Measurements from ENCODE around the gene FAAP20.

DNA sequence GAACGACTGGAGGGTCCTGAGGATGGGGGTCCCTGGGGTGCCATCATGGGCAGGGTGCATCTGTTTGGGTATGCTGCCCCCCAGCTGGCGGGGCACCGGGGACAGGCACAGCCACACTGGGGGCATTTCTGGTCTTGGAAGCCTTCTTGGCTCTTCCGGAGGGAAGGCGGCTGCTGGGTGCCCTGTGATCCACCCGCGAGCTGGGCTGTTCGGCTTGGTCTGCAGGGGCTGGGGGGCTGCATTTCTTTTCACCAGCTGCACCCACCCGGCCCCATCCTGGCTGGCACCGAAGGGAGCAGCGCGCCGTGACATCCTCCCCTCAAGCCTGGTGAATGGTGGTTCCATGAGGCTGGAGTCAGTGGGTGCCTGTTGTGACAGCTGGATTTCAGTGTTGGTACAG, 12.2 kb downstream of the FAAP20 start:
- TF ChIP-seq, protein P1, sequence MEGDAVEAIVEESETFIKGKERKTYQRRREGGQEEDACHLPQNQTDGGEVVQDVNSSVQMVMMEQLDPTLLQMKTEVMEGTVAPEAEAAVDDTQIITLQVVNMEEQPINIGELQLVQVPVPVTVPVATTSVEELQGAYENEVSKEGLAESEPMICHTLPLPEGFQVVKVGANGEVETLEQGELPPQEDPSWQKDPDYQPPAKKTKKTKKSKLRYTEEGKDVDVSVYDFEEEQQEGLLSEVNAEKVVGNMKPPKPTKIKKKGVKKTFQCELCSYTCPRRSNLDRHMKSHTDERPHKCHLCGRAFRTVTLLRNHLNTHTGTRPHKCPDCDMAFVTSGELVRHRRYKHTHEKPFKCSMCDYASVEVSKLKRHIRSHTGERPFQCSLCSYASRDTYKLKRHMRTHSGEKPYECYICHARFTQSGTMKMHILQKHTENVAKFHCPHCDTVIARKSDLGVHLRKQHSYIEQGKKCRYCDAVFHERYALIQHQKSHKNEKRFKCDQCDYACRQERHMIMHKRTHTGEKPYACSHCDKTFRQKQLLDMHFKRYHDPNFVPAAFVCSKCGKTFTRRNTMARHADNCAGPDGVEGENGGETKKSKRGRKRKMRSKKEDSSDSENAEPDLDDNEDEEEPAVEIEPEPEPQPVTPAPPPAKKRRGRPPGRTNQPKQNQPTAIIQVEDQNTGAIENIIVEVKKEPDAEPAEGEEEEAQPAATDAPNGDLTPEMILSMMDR (IDR thresholded peaks at IDR 0.05) = no peak
- TF ChIP-seq, protein P2, sequence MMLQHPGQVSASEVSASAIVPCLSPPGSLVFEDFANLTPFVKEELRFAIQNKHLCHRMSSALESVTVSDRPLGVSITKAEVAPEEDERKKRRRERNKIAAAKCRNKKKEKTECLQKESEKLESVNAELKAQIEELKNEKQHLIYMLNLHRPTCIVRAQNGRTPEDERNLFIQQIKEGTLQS (CRISPR knock-in tag; conservative IDR thresholded peaks at IDR 0.05) = no peak
- TF ChIP-seq ZNF232 (CRISPR knock-in tag; IDR thresholded peaks at IDR 0.05) (no peak), SMAD3 (CRISPR knock-in tag; IDR thresholded peaks at IDR 0.05; ENCODE audit: borderline replicate concordance) (no peak)
- TF ChIP-seq, protein P3, sequence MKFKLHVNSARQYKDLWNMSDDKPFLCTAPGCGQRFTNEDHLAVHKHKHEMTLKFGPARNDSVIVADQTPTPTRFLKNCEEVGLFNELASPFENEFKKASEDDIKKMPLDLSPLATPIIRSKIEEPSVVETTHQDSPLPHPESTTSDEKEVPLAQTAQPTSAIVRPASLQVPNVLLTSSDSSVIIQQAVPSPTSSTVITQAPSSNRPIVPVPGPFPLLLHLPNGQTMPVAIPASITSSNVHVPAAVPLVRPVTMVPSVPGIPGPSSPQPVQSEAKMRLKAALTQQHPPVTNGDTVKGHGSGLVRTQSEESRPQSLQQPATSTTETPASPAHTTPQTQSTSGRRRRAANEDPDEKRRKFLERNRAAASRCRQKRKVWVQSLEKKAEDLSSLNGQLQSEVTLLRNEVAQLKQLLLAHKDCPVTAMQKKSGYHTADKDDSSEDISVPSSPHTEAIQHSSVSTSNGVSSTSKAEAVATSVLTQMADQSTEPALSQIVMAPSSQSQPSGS (CRISPR knock-in tag; IDR thresholded peaks at IDR 0.05; ENCODE audit: borderline replicate concordance, low read depth) = no peak
- TF ChIP-seq, protein P4, sequence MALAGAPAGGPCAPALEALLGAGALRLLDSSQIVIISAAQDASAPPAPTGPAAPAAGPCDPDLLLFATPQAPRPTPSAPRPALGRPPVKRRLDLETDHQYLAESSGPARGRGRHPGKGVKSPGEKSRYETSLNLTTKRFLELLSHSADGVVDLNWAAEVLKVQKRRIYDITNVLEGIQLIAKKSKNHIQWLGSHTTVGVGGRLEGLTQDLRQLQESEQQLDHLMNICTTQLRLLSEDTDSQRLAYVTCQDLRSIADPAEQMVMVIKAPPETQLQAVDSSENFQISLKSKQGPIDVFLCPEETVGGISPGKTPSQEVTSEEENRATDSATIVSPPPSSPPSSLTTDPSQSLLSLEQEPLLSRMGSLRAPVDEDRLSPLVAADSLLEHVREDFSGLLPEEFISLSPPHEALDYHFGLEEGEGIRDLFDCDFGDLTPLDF (CRISPR knock-in tag; IDR thresholded peaks at IDR 0.05) = no peak
- TF ChIP-seq, protein P5, sequence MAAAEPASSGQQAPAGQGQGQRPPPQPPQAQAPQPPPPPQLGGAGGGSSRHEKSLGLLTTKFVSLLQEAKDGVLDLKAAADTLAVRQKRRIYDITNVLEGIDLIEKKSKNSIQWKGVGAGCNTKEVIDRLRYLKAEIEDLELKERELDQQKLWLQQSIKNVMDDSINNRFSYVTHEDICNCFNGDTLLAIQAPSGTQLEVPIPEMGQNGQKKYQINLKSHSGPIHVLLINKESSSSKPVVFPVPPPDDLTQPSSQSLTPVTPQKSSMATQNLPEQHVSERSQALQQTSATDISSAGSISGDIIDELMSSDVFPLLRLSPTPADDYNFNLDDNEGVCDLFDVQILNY (CRISPR knock-in tag; IDR thresholded peaks at IDR 0.05) = no peak
- TF ChIP-seq, protein P6, sequence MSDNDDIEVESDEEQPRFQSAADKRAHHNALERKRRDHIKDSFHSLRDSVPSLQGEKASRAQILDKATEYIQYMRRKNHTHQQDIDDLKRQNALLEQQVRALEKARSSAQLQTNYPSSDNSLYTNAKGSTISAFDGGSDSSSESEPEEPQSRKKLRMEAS (CRISPR knock-in tag; IDR thresholded peaks at IDR 0.05) = no peak

Measured in WTC11 (cell line).